Activated CD8-positive, alpha-beta memory T cell treated with anti-CD3 and anti-CD28 coated beads, Interleukin-2, amount 50 U/mL, for 4 hours (primary cell): Measurements from ENCODE around the gene ZBTB7A.

Experiments
- DNase-seq: peaks from one replicate; pipeline ENCODE4 v3.0.0-alpha.2; 2020

The ZBTB7A gene

GRCh38 chr19:4034048-4035017, 32.4 kb downstream of the ZBTB7A start:
- DNase-seq: no peak

GRCh38 chr19:4033028-4033956, 33.4 kb downstream of the ZBTB7A start:
- no peak for DNase-seq

- DNase-seq: no peak
Observed at GRCh38 chr19:4032436-4032835, 34.3 kb downstream of the ZBTB7A start.

- DNase-seq: no peak
Observed at GRCh38 chr19:4031420-4031819, 35.3 kb downstream of the ZBTB7A start.

- DNase-seq: no peak
Observed at GRCh38 chr19:4030981-4031380, 35.7 kb downstream of the ZBTB7A start.

GRCh38 chr19:4030552-4030951, 36.1 kb downstream of the ZBTB7A start:
- DNase-seq: no peak

GRCh38 chr19:4029247-4029614, 37.5 kb downstream of the ZBTB7A start:
- DNase-seq: no peak

GRCh38 chr19:4028334-4029246, 38.1 kb downstream of the ZBTB7A start:
- DNase-seq: no peak

GRCh38 chr19:4027146-4027545, 39.6 kb downstream of the ZBTB7A start:
- no peak for DNase-seq

GRCh38 chr19:4025317-4025716, 41.4 kb downstream of the ZBTB7A start:
- DNase-seq: no peak

GRCh38 chr19:4023600-4024398, 42.9 kb downstream of the ZBTB7A start:
- no peak for DNase-seq

- no peak for DNase-seq
Observed at GRCh38 chr19:4019578-4019977, 47.1 kb downstream of the ZBTB7A start.

GRCh38 chr19:4018775-4019504, 47.8 kb downstream of the ZBTB7A start:
- no peak for DNase-seq

GRCh38 chr19:4018140-4018613, 48.5 kb downstream of the ZBTB7A start:
- no peak for DNase-seq

GRCh38 chr19:4016903-4017638, 49.6 kb downstream of the ZBTB7A start:
- no peak for DNase-seq

- no peak for DNase-seq
Observed at GRCh38 chr19:4016486-4016885, 50.2 kb downstream of the ZBTB7A start.

GRCh38 chr19:4015705-4016402, 50.8 kb downstream of the ZBTB7A start:
- DNase-seq: no peak

GRCh38 chr19:4014541-4015491, 51.9 kb downstream of the ZBTB7A start:
- DNase-seq: no peak
